H1 (cell line): ENCODE measurements around the gene UBE2O. TPM values are rescaled to one million over a fixed set of nuclear protein-coding genes. Genes with fewer than 3 reads are reported as not detected.

ENCODE experiments used
- BACH1 ChIP-seq: IDR thresholded peaks from 2 replicates; pipeline ENCODE4 v1.6.1; 2012; ENCODE audit warnings: low read length, improper control_type of control experiment
- CREB1 ChIP-seq: IDR thresholded peaks from 2 replicates; pipeline ENCODE4 v1.6.1; 2012; ENCODE audit warnings: inconsistent platforms
- EZH2 ChIP-seq: fragments of 200-600 bp; sonication (generic); IDR thresholded peaks from 2 replicates; pipeline ENCODE4 v1.7.1; 2012; ENCODE audit warnings: low read depth, mild to moderate bottlenecking, moderate library complexity, low read length, inconsistent platforms; ENCODE audit not compliant: severe bottlenecking
- HDAC2 ChIP-seq, 2 experiments: fragments of 300-600 bp in 1 of 2; sonication (generic) in 1 of 2; IDR thresholded peaks; 2 replicates each; pipeline ENCODE4 v1.6.1; 2011 to 2012; ENCODE audit warnings: low read depth in 2 of 2, low read length in 2 of 2, mild to moderate bottlenecking in 2 of 2, moderate library complexity in 2 of 2, borderline replicate concordance in 1 of 2, inconsistent platforms in 1 of 2
- HDAC6 ChIP-seq: IDR thresholded peaks from one replicate; pipeline ENCODE4 v1.7.1; 2012; ENCODE audit warnings: low read depth, mild to moderate bottlenecking, inconsistent platforms, low read length, moderate library complexity
- POLR2A ChIP-seq, 2 experiments: IDR thresholded peaks; 1 replicate in 1 of 2; 2 replicates in 1 of 2; pipeline ENCODE4 v1.6.1; 2011; ENCODE audit warnings: low read depth in 2 of 2, low read length in 2 of 2, mild to moderate bottlenecking in 2 of 2; ENCODE audit errors: control extremely low read depth in 1 of 2
- POLR2AphosphoS5 ChIP-seq: IDR thresholded peaks from 2 replicates; pipeline ENCODE4 v1.6.1; 2011; ENCODE audit warnings: low read depth, low read length
- SRF ChIP-seq: IDR thresholded peaks from 2 replicates; pipeline ENCODE4 v1.6.1; 2011; ENCODE audit warnings: mild to moderate bottlenecking, low read depth, low read length, moderate library complexity
- TAF1 ChIP-seq: IDR thresholded peaks from 2 replicates; pipeline ENCODE4 v1.6.1; 2011; ENCODE audit warnings: mild to moderate bottlenecking, low read depth, low read length
- polyA plus RNA-seq, 7 experiments: library from polyadenylated mRNA; depleted of rRNA in 3 of 7; stranded (reverse) in 5 of 7; unstranded in 2 of 7; fragments of >200 nt in 5 of 7; fragments of 200-250 nt in 2 of 7; gene quantifications; 1 replicate in 5 of 7; 2 replicates in 1 of 7; 4 replicates in 1 of 7; pipeline versions ENCODE4 v1.2.1 to v1.2.3, GENCODE V29; 2011 to 2013; ENCODE audit warnings: missing spikeins in 2 of 7, mixed read lengths in 2 of 7
- total RNA-seq: library from RNA; stranded (reverse); fragmentation: NEBNext Ultra II Directional; extraction: Animal tissue kit (Norgen Biotek cat#: 25700); gene quantifications from 2 replicates; pipeline ENCODE4 v1.2.1, GENCODE V29; 2021
- TF ChIP-seq, protein P1 (sequence below): fragments of 300-600 bp; sonication (generic); IDR thresholded peaks from 2 replicates; pipeline ENCODE4 v1.7.1; 2012; ENCODE audit warnings: low read length, moderate library complexity, mild to moderate bottlenecking, inconsistent platforms; ENCODE audit not compliant: insufficient replicate concordance
- TF ChIP-seq, protein P2 (sequence below): IDR thresholded peaks from 2 replicates; pipeline ENCODE4 v1.6.1; 2012; ENCODE audit warnings: inconsistent platforms

The UBE2O gene
- total and polyA plus RNA-seq, 2 of the 8 experiments (the other 6 are each of a cell fraction or from before 2014, with no cell fraction given), result 24.4 to 63.0 TPM

DNA sequence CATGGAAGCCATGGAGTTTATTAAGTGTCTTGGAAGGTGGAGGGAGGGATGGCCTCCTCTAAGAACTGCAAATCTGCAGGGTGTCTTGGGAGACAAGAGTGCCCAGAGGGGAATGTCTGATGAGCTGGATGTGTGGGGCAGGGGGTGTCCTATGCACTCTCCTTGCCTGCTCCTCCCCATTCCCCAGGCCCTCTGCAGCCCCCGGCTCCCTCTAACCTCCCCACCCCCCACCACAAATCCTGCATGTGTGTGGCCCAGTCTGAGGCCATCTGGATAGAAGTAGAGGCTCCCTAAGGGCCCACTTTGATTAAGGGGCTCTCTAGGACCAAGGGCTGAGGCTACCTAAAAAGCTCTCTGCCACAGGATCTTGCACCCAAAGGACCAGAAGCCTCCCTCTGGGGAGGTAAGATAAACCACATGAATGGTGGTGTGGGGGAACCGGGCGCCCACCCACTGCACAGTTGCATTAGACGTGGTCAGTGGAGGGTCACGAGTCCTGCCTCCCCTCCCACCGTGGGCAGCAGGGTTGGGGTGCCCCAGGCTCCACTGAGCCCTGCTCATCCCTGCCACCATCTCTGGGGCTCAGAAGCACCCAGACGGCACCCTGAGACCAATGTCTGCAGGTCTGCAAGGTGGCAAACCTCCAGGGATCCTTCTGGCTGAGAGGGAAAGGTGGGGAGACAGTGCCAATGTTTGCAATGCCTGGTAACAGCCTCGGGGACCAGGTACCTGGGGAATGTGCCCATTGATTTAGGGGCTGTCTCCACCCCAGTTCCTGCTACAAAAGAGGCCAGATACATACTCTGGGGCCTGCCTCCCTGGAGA is 15.1 kb upstream of the UBE2O start (continued):
- TF ChIP-seq, protein P1, sequence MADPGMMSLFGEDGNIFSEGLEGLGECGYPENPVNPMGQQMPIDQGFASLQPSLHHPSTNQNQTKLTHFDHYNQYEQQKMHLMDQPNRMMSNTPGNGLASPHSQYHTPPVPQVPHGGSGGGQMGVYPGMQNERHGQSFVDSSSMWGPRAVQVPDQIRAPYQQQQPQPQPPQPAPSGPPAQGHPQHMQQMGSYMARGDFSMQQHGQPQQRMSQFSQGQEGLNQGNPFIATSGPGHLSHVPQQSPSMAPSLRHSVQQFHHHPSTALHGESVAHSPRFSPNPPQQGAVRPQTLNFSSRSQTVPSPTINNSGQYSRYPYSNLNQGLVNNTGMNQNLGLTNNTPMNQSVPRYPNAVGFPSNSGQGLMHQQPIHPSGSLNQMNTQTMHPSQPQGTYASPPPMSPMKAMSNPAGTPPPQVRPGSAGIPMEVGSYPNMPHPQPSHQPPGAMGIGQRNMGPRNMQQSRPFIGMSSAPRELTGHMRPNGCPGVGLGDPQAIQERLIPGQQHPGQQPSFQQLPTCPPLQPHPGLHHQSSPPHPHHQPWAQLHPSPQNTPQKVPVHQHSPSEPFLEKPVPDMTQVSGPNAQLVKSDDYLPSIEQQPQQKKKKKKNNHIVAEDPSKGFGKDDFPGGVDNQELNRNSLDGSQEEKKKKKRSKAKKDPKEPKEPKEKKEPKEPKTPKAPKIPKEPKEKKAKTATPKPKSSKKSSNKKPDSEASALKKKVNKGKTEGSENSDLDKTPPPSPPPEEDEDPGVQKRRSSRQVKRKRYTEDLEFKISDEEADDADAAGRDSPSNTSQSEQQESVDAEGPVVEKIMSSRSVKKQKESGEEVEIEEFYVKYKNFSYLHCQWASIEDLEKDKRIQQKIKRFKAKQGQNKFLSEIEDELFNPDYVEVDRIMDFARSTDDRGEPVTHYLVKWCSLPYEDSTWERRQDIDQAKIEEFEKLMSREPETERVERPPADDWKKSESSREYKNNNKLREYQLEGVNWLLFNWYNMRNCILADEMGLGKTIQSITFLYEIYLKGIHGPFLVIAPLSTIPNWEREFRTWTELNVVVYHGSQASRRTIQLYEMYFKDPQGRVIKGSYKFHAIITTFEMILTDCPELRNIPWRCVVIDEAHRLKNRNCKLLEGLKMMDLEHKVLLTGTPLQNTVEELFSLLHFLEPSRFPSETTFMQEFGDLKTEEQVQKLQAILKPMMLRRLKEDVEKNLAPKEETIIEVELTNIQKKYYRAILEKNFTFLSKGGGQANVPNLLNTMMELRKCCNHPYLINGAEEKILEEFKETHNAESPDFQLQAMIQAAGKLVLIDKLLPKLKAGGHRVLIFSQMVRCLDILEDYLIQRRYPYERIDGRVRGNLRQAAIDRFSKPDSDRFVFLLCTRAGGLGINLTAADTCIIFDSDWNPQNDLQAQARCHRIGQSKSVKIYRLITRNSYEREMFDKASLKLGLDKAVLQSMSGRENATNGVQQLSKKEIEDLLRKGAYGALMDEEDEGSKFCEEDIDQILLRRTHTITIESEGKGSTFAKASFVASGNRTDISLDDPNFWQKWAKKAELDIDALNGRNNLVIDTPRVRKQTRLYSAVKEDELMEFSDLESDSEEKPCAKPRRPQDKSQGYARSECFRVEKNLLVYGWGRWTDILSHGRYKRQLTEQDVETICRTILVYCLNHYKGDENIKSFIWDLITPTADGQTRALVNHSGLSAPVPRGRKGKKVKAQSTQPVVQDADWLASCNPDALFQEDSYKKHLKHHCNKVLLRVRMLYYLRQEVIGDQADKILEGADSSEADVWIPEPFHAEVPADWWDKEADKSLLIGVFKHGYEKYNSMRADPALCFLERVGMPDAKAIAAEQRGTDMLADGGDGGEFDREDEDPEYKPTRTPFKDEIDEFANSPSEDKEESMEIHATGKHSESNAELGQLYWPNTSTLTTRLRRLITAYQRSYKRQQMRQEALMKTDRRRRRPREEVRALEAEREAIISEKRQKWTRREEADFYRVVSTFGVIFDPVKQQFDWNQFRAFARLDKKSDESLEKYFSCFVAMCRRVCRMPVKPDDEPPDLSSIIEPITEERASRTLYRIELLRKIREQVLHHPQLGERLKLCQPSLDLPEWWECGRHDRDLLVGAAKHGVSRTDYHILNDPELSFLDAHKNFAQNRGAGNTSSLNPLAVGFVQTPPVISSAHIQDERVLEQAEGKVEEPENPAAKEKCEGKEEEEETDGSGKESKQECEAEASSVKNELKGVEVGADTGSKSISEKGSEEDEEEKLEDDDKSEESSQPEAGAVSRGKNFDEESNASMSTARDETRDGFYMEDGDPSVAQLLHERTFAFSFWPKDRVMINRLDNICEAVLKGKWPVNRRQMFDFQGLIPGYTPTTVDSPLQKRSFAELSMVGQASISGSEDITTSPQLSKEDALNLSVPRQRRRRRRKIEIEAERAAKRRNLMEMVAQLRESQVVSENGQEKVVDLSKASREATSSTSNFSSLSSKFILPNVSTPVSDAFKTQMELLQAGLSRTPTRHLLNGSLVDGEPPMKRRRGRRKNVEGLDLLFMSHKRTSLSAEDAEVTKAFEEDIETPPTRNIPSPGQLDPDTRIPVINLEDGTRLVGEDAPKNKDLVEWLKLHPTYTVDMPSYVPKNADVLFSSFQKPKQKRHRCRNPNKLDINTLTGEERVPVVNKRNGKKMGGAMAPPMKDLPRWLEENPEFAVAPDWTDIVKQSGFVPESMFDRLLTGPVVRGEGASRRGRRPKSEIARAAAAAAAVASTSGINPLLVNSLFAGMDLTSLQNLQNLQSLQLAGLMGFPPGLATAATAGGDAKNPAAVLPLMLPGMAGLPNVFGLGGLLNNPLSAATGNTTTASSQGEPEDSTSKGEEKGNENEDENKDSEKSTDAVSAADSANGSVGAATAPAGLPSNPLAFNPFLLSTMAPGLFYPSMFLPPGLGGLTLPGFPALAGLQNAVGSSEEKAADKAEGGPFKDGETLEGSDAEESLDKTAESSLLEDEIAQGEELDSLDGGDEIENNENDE, result no peak
- TF ChIP-seq HDAC2 (IDR thresholded peaks at IDR 0.05; ENCODE audit: borderline replicate concordance in 1 of 2, low read depth in 2 of 2, low read length in 2 of 2) (no peak), POLR2A (IDR thresholded peaks at IDR 0.05; ENCODE audit: control extremely low read depth in 1 of 2, low read depth in 2 of 2, low read length in 2 of 2) (no peak), HDAC6 (no peak), BACH1 (no peak), POLR2AphosphoS5 (no peak), TAF1 (no peak), SRF (no peak), CREB1 (no peak), EZH2 (no peak)
- TF ChIP-seq, protein P2, sequence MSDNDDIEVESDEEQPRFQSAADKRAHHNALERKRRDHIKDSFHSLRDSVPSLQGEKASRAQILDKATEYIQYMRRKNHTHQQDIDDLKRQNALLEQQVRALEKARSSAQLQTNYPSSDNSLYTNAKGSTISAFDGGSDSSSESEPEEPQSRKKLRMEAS, result no peak
